Endothelial cell (in vitro differentiated cells): ENCODE data around the gene VAMP3. TPM values are rescaled to one million over a fixed set of nuclear protein-coding genes. Genes with fewer than 3 reads are reported as not detected.

Experiments
- DNase-seq: peaks from one replicate; pipeline ENCODE4 v3.0.0; 2021; ENCODE audit warnings: low spot score
- H3K27ac Mint-ChIP-seq: one replicate; pipeline ENCODE4 v1.8.0; 2021; ENCODE audit warnings: mixed read lengths, inconsistent platforms; ENCODE audit not compliant: unreplicated experiment
- H3K27me3 Mint-ChIP-seq: one replicate; pipeline ENCODE4 v1.8.0; 2021; ENCODE audit warnings: mild to moderate bottlenecking, moderate library complexity, mixed read lengths, inconsistent platforms; ENCODE audit not compliant: unreplicated experiment
- H3K36me3 Mint-ChIP-seq: one replicate; pipeline ENCODE4 v1.8.0; 2021; ENCODE audit warnings: mild to moderate bottlenecking, low read depth, mixed read lengths, inconsistent platforms; ENCODE audit not compliant: unreplicated experiment
- H3K4me1 Mint-ChIP-seq: one replicate; pipeline ENCODE4 v1.8.0; 2021; ENCODE audit warnings: mild to moderate bottlenecking, mixed read lengths, inconsistent platforms; ENCODE audit not compliant: unreplicated experiment
- H3K4me3 Mint-ChIP-seq: one replicate; pipeline ENCODE4 v1.8.0; 2021; ENCODE audit warnings: mild to moderate bottlenecking, mixed read lengths, inconsistent platforms; ENCODE audit not compliant: unreplicated experiment
- H3K9me3 Mint-ChIP-seq: one replicate; pipeline ENCODE4 v1.8.0; 2021; ENCODE audit warnings: mixed read lengths, inconsistent platforms; ENCODE audit not compliant: unreplicated experiment
- CTCF ChIP-seq: fragments of 200-600 bp; sonication (generic); IDR thresholded peaks from one replicate; pipeline ENCODE4 v1.5.0; 2021; ENCODE audit warnings: antibody characterized with exemption; ENCODE audit not compliant: unreplicated experiment
- total RNA-seq: library from RNA; stranded (reverse); fragmentation: NEBNext Ultra II Directional; extraction: Animal tissue kit (Norgen Biotek cat#: 25700); gene quantifications from one replicate; pipeline ENCODE4 v1.2.1, GENCODE V29; 2021; ENCODE audit not compliant: unreplicated experiment

The VAMP3 gene
- total RNA-seq, 1 donor from 2014 or later = 91.0 TPM

GRCh38 chr1:7780976-7781375 is 9.9 kb downstream of the VAMP3 start:
- Mint-ChIP-seq H3K4me3 (no peak overlapping the region), H3K27me3 (peaks cover 3% of the 10 kb centered on the region), H3K27ac (no peak overlapping the region), H3K4me1 (no peaks in the 10 kb centered on the region), H3K9me3 (no peaks in the 10 kb centered on the region), H3K36me3 (peaks cover 22% of the 10 kb centered on the region)
- TF ChIP-seq CTCF = no peak
- DNase-seq = no peak

GRCh38 chr1:7781501-7781900 is 10.4 kb downstream of the VAMP3 start:
- Mint-ChIP-seq H3K27me3 (peaks cover 3% of the 10 kb centered on the region), H3K4me3 (peak overlapping the region; percentile 18), H3K4me1 (no peaks in the 10 kb centered on the region), H3K9me3 (no peaks in the 10 kb centered on the region), H3K36me3 (peaks cover 22% of the 10 kb centered on the region), H3K27ac (no peak overlapping the region)
- no peak for DNase-seq
- no peak for TF ChIP-seq CTCF

DNA sequence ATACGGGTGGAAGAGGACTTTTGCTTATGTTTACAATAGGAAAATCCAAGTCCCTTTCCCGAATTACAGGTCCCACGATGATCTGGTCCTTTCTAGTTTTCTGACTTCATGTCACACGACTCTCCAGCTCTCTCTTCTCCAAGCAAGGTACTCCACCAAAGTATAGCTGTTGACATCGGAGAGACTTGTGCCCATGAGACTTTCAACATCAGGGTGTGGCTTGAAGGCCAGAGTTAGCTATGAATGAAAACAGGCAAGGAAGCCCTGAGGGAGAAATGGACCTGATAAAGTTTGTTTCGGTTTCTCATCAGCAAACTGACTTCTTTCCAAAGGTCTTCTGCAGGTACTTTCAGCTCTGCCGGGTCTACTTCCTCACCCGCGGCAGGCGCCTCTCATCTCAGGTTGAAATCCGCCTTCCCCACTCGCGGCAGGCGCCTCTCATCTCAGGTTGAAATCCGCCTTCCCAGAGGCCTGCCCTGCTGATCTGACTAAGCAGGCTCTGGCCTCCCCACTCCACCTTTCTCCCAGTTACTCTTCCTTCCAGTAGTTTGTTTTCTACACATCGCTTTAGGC is 10.9 kb downstream of the VAMP3 start:
- Mint-ChIP-seq H3K27ac (no peak overlapping the region), H3K4me3 (no peak overlapping the region), H3K27me3 (peaks cover 3% of the 10 kb centered on the region), H3K4me1 (no peaks in the 10 kb centered on the region), H3K9me3 (no peaks in the 10 kb centered on the region), H3K36me3 (peaks cover 22% of the 10 kb centered on the region)
- TF ChIP-seq CTCF = no peak
- no peak for DNase-seq

GRCh38 chr1:7783178-7783711 is 12.1 kb downstream of the VAMP3 start:
- Mint-ChIP-seq H3K4me3 (peak overlapping the region; percentile 47), H3K9me3 (no peaks in the 10 kb centered on the region), H3K27ac (no peak overlapping the region), H3K36me3 (peaks cover 22% of the 10 kb centered on the region), H3K4me1 (no peaks in the 10 kb centered on the region), H3K27me3 (peaks cover 3% of the 10 kb centered on the region)
- peak; percentile 61 for DNase-seq
- no peak for TF ChIP-seq CTCF

DNA sequence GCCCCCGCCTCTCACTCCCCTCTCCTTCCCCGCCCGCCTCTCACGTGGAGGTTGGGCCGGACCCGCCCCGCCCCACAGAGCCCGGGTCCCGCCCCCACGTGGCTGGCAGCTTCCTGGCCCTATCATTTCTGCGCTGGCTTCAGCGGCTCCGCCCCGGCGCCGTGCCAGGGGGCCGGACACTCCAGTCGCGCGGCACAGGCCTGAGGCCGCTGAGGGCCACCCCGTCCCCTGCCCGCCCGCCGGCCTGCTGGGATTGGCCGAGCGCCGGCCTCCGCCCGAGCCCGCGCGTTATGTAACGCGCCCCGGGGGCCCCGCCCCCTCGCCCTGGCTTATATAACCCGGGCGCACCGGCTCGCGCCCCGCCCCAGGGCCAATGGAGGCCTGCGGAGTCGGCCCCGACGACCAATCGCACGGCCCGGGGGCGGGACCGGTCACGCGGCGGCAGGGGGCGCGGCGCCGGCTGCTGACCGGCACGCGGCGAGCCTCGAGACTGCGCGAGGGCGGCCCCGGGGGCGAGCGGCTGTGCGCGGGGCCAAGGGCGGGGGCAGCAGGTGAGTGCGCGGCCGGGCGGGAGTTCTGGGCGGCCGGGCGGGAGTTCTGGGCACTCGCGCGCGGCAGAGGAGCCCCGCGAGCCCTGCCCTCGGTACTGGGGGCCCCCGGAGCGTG is 12.9 kb downstream of the VAMP3 start, which contains the start of gene PER3:
Gene PER3 (plus strand): TSS at position 466 of the 666 bp plus-strand sequence. CDS start 587 bp downstream, outside the sequence.
- Mint-ChIP-seq H3K27me3 (peaks cover 3% of the 10 kb centered on the region), H3K9me3 (no peaks in the 10 kb centered on the region), H3K36me3 (peaks cover 19% of the 10 kb centered on the region), H3K4me1 (no peaks in the 10 kb centered on the region), H3K4me3 (peak within 1 kb of the TSS; percentile 47), H3K27ac (no peak within 1 kb of the TSS)
- peak; percentile 97 for DNase-seq
- no peak for TF ChIP-seq CTCF
